Measurements from ENCODE around the gene MICA.
"Not testable (repeated sequence)": the region's sequence is repeated elsewhere in the genome, so short reads cannot be mapped to it uniquely, and the experiment has no call there.

The MICA gene

DNA sequence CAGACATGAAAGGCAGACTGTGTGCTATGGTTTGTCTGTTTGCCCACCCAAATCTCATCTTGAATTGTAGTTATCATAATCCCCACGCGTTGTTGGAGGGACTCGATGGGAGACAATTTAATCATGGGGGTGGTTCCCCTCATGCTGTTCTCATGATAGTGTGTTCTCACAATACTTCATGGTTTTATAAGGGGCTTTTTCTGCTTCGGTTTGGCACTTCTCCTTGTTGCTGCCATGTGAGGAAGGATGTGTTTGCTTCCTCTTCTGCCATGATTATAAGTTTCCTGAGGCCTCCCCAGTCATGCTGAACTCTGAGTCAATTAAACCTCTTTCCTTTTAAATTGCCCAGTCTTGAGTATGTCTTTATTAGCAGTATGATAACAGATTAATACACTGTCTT is 47.4 kb downstream of the MICA start:
- no peak overlapping the region for H3K4me3 ChIP-seq (ENCODE audit: low read depth, low read length)
- TF ChIP-seq, protein P1, sequence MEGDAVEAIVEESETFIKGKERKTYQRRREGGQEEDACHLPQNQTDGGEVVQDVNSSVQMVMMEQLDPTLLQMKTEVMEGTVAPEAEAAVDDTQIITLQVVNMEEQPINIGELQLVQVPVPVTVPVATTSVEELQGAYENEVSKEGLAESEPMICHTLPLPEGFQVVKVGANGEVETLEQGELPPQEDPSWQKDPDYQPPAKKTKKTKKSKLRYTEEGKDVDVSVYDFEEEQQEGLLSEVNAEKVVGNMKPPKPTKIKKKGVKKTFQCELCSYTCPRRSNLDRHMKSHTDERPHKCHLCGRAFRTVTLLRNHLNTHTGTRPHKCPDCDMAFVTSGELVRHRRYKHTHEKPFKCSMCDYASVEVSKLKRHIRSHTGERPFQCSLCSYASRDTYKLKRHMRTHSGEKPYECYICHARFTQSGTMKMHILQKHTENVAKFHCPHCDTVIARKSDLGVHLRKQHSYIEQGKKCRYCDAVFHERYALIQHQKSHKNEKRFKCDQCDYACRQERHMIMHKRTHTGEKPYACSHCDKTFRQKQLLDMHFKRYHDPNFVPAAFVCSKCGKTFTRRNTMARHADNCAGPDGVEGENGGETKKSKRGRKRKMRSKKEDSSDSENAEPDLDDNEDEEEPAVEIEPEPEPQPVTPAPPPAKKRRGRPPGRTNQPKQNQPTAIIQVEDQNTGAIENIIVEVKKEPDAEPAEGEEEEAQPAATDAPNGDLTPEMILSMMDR (IDR thresholded peaks at IDR 0.05; ENCODE audit: borderline replicate concordance, insufficient read depth, low read depth, low read length): no peak

DNA sequence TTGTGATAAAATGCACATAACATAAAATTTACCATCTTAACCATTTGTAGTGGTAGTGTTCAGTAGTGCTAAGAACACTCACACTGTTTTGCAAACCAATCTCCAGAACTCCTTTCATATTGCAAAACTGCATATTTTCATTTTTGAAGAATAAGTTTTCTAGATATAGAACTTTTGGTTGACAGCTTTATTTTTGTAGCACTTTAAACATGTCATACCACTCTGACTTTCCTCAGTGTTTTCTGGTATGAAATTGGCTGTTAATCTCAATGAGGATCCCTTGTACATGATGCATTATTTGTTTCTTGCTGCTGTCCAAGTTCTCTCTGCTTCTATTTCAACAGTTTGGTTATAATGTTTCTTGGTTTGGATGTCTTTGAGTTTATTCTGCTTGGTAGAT is 49.5 kb downstream of the MICA start:
- H3K4me3 ChIP-seq (ENCODE audit: low read depth, low read length): no peak overlapping the region
- TF ChIP-seq, protein P1 (IDR thresholded peaks at IDR 0.05; ENCODE audit: borderline replicate concordance, insufficient read depth, low read depth, low read length): no peak

DNA sequence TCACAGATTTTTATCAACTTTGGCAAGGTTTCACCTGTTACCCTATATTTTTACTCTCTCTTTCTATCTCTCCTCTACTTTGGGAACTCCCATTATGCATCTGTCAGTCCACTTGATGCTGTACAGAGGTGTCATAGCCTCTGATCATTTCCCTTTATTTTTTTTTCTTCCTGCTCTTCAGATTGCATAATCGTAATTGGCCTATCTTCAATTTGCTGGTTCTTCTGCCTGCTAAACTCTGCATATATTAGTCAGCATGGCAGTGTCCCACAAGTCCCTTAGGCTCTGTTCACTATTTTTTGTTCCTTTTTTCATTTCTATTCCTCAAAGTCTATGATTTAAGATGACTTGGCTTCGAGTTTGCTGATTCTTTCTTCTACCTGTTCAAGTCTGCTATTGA is 49.9 kb downstream of the MICA start:
- H3K4me3 ChIP-seq (ENCODE audit: low read depth, low read length): no peak overlapping the region
- TF ChIP-seq, protein P1 (IDR thresholded peaks at IDR 0.05; ENCODE audit: borderline replicate concordance, insufficient read depth, low read depth, low read length): no peak

DNA sequence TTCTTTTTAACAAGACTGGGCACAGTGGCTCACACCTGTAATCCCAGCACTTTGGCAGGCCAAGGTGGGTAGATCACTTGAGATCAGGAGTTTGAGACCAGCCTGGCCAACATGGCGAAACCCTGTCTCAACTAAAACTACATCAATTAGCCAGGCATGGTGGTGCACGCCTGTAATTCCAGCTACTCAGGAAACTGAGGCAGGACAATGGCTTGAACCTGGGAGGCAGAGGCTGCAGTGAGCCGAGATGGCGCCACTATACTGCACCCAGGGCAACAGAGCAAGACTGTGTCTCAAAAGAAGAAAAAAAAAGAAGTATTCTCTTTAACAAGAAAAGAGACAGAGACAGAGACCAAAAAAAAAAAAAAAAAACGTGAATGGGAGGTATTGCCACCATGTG is 56.5 kb downstream of the MICA start:
- not testable (repeated sequence) for H3K4me3 ChIP-seq (ENCODE audit: low read depth, low read length)

DNA sequence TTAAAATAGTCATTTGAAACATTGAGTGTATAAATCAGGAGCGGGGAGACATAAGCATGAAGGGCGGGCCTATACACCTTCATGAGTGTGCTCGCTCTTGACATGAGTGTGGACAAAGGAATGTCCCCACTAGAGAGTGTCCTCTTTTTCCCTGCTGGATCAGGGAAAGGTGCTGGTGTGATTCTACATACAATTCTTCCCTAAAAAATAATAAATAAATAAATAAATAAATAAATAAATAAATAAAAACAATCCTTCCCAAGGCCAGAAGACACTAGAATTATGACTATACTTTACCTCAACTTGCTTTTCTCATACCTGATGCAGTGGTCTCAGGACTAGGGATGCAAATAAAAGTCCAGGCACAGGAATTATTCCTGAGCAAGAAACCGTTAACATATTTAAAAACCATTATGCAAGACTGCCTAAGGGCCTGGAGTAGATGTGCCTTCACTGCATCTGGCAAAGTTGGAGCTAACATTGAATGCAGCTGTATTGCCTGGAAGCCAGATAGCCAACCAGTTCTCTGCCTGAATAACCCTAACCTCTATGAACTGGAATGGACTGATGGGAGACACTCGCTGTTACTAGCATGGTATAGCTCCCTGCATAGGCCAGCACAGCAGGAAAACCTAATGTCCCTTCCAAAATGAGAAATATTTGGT is 57.1 kb downstream of the MICA start:
- no peak overlapping the region for H3K4me3 ChIP-seq (ENCODE audit: low read depth, low read length)
- TF ChIP-seq, protein P1 (IDR thresholded peaks at IDR 0.05; ENCODE audit: borderline replicate concordance, insufficient read depth, low read depth, low read length): no peak

DNA sequence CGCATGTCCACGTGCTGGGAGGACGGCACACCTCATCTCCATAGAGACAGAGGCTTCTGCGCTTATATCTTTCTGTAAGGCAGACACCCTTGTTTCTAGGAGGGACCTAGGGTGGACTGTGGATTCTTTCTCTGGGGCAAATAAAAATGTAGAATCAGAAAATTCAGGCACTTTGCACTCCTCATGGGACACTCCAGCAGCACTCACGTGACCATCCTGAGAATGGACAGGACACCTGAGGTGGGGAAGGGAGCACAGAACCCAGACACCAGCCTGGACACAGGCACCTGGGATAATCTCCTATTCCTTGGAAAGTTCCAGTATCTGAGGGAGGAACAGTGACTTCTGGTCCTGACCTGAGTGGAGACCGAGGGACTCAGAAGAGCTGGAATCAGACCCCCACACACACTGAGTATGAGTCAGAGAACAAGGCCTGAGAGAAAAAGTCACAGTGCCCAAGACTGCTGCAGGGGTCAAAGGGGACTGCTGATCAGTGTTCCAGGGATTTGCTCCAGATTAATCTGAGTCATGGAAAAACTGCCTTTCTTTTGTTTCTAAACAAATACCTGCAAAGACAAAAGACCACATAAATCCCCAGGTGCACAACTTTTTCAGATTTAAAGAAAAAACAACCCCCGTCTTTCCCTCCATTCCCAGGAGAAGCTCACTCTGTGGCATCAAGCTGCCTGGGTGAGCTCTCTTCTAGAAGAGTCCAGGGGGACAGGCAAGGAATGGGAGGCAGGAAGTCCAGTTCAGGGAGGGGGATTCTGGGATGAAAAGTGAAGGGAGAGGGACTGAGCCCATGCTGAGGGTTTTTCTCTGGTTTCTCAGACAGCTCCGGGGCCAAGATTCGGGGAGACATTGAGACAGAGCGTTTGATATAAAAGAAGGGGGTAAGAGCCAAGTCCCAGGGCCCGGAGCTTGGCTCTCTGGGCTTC is 58.9 kb downstream of the MICA start:
- TF ChIP-seq, protein P1 (IDR thresholded peaks at IDR 0.05; ENCODE audit: borderline replicate concordance, insufficient read depth, low read depth, low read length): no peak
- H3K4me3 ChIP-seq (ENCODE audit: low read depth, low read length): peak overlapping the region; percentile 65

DNA sequence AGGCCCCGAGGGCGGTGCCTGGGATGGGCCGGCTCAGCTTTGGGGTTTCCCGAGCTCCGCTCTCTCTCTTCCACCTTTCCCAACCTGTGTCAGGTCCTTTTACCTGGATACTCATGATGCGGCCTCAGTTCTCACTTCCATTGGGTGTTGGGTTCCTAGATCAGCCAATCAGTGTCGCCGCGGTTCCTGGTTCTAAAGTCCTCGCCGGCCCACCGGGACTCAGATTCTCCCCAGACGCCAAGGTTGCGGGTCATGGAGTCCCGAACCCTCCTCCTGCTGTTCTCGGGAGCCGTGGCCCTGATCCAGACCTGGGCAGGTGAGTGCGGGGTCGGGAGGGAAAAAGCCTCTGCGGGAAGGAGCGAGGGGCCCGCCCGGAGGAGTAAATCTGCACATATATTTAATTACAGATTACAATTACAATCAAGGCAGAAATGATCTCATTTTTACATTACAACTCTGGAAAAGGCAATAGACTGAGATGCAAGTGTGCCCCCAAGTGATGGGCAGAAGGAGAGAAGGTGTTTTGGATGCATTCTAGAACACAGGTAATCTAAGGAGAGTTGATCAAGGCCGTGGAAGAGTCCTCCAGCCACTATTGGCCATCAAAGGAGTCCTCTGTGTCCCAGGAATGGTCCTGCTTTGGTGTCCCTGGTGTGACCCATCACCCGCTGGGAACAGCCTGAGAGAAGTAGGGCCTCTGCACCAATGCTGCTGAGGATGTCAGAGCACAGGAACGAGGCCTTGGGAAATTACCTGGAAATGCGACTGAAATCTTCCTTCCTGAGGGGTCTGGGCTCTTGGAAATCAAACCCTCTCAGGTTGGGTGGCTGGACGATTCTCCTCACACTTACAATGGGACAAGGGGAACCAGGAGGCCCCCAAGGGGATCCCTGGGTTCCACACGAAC is 59.8 kb downstream of the MICA start:
- TF ChIP-seq, protein P1 (IDR thresholded peaks at IDR 0.05; ENCODE audit: borderline replicate concordance, insufficient read depth, low read depth, low read length): no peak
- H3K4me3 ChIP-seq (ENCODE audit: low read depth, low read length): peak overlapping the region; percentile 65

Data from GM12875 (cell line).